Measurements from ENCODE around the gene BFSP2.

GRCh38 chr3:133371676-133372075 is 28.2 kb upstream of the BFSP2 start:
- no peak for TF ChIP-seq CTCF (IDR thresholded peaks at IDR 0.05 in 8 of 11, conservative IDR thresholded peaks at IDR 0.05 in 3 of 11)
- TF ChIP-seq POLR2A (IDR thresholded peaks at IDR 0.05), result no peak
- TF ChIP-seq POLR2AphosphoS5 (IDR thresholded peaks at IDR 0.05), result no peak
